B cell (primary cell): ENCODE measurements around the gene ELK3. TPM values are rescaled to one million over a fixed set of nuclear protein-coding genes. Genes with fewer than 3 reads are reported as not detected.
A peak's percentile ranks its signal among the peaks of the same experiment; 100 is the strongest.

Experiments
- ATAC-seq: fragments of 200-7000 bp; cut with Tn5 transposase; one replicate; pipeline ENCODE4 v1.10.0; 2021; ENCODE audit warnings: low read depth, mild to moderate bottlenecking, moderate number of reproducible peaks, moderate library complexity
- CTCF ChIA-PET: fragments of 350-600 bp; sonication (Branson Sonifier 250); formaldehyde crosslinking; loops from one replicate; lab custom pipeline; 2021; ENCODE audit warnings: antibody characterized with exemption, inconsistent platforms; lab: Charles Lee
- POLR2A ChIA-PET: fragments of 350-600 bp; sonication (Branson Sonifier 250); formaldehyde crosslinking; loops from one replicate; lab custom pipeline; 2021; ENCODE audit warnings: antibody characterized with exemption; lab: Charles Lee
- DNase-seq: peaks from one replicate; pipeline ENCODE4 v3.0.0; 2013
- H2AFZ ChIP-seq: 2 replicates; pipeline ENCODE4 v1.6.1; 2012; ENCODE audit warnings: mild to moderate bottlenecking, low read depth, low read length; ENCODE audit not compliant: insufficient read depth, poor library complexity, severe bottlenecking
- H3K27ac ChIP-seq, 2 donors: 1 replicate in 1 of 2; 2 replicates in 1 of 2; pipeline ENCODE4 v1.5.1; 2012 to 2013; ENCODE audit warnings: low read length in 2 of 2, mild to moderate bottlenecking in 2 of 2, moderate library complexity in 1 of 2
- H3K27me3 ChIP-seq, 4 experiments: fragments of 200-600 bp in 1 of 4; sonication (generic) in 1 of 4; replicated peaks in 1 of 4; 1 replicate in 2 of 4; 2 replicates in 2 of 4; pipeline versions ENCODE4 v1.6.1 to v1.7.0; 2013 to 2016; ENCODE audit warnings: low read length in 3 of 4, mild to moderate bottlenecking in 2 of 4, mixed read lengths in 1 of 4, moderate library complexity in 1 of 4; ENCODE audit not compliant: insufficient read depth in 4 of 4, control insufficient read depth in 3 of 4; ENCODE audit errors: control extremely low read depth in 1 of 4
- H3K36me3 ChIP-seq, 2 experiments: replicated peaks in 1 of 2; 1 replicate in 1 of 2; 2 replicates in 1 of 2; pipeline versions ENCODE4 v1.6.1 to v1.7.1; 2013; ENCODE audit warnings: low read length in 1 of 2; ENCODE audit not compliant: insufficient read depth in 2 of 2, control insufficient read depth in 1 of 2; ENCODE audit errors: control extremely low read depth in 1 of 2, extremely low read depth in 1 of 2
- H3K4me1 ChIP-seq, 2 donors: fragments of 200-600 bp in 1 of 2; sonication (generic) in 1 of 2; 1 replicate in 1 of 2; 2 replicates in 1 of 2; pipeline versions ENCODE4 v1.5.1 to v1.6.1; 2013 to 2017; ENCODE audit warnings: low read length in 2 of 2; ENCODE audit not compliant: control insufficient read depth in 2 of 2, insufficient read depth in 2 of 2
- H3K4me2 ChIP-seq: replicated peaks from 2 replicates; pipeline ENCODE3; 2012; ENCODE audit warnings: mild to moderate bottlenecking, low read depth, low read length; ENCODE audit not compliant: poor library complexity, severe bottlenecking
- H3K4me3 ChIP-seq, 5 experiments: fragments of 200-600 bp in 1 of 5; sonication (generic) in 1 of 5; 1 replicate in 3 of 5; 2 replicates in 2 of 5; pipeline versions ENCODE4 v1.5.1 to v1.7.0; 2011 to 2016; ENCODE audit warnings: low read length in 4 of 5, mild to moderate bottlenecking in 4 of 5, low read depth in 2 of 5, control low read depth in 1 of 5, moderate library complexity in 1 of 5; ENCODE audit not compliant: insufficient read depth in 1 of 5; ENCODE audit errors: control extremely low read depth in 1 of 5, extremely low read depth in 1 of 5
- H3K79me2 ChIP-seq: fragments of 200-600 bp; sonication (generic); one replicate; pipeline ENCODE4 v1.6.0; 2016; ENCODE audit warnings: low read length; ENCODE audit not compliant: control insufficient read depth, insufficient read depth
- H3K9ac ChIP-seq: fragments of 200-600 bp; sonication (generic); 2 replicates; pipeline ENCODE4 v1.6.1; 2017; ENCODE audit warnings: mild to moderate bottlenecking, low read length, moderate library complexity
- H3K9me3 ChIP-seq, 3 donors: one replicate each; pipeline versions ENCODE4 v1.6.1 to v1.7.1; 2013; ENCODE audit warnings: low read length in 2 of 3; ENCODE audit not compliant: control insufficient read depth in 2 of 3, insufficient read depth in 1 of 3; ENCODE audit errors: control extremely low read depth in 1 of 3
- H4K20me1 ChIP-seq: 2 replicates; pipeline ENCODE4 v1.6.0; 2012; ENCODE audit warnings: mild to moderate bottlenecking, low read length; ENCODE audit not compliant: insufficient read depth, control insufficient read depth, poor library complexity, severe bottlenecking
- H3K27ac Mint-ChIP-seq: one replicate; pipeline ENCODE4 v1.8.0; 2021; ENCODE audit warnings: mixed read lengths
- H3K27me3 Mint-ChIP-seq: one replicate; pipeline ENCODE4 v1.8.0; 2021; ENCODE audit warnings: mixed read lengths
- H3K4me1 Mint-ChIP-seq: one replicate; pipeline ENCODE4 v1.8.0; 2021; ENCODE audit warnings: mixed read lengths
- H3K4me3 Mint-ChIP-seq: one replicate; pipeline ENCODE4 v1.8.0; 2021; ENCODE audit warnings: mixed read lengths
- H3K9me3 Mint-ChIP-seq: one replicate; pipeline ENCODE4 v1.8.0; 2022; ENCODE audit warnings: mixed read lengths; ENCODE audit not compliant: insufficient read depth
- CTCF ChIP-seq: fragments of 200-600 bp; IDR thresholded peaks from one replicate; pipeline ENCODE4 v1.8.0; 2022; ENCODE audit warnings: antibody characterized with exemption, mild to moderate bottlenecking
- EZH2 ChIP-seq: IDR thresholded peaks from 2 replicates; pipeline ENCODE4 v1.6.1; 2012; ENCODE audit warnings: borderline replicate concordance, low read depth, mild to moderate bottlenecking, moderate library complexity, low read length; ENCODE audit not compliant: insufficient read depth, poor library complexity, severe bottlenecking
- WGBS: methylation state at CpG from one replicate; pipeline ENCODE4 v1.1.5; 2013; ENCODE audit warnings: missing lambda C conversion rate; ENCODE audit not compliant: insufficient coverage; 5-methylcytosine and 5-hydroxymethylcytosine counted together
- intact Hi-C: fragments of 100-400 bp; cut with micrococcal nuclease; formaldehyde crosslinking; loops from one replicate; pipeline ENCODE4 v1.10.0; 2022
- polyA plus RNA-seq: library from polyadenylated mRNA; depleted of rRNA; stranded (reverse); fragments of >200 nt; gene quantifications from 2 replicates; pipeline ENCODE4 v1.2.3, GENCODE V29; 2012
- total RNA-seq, 2 donors: library from RNA; stranded (reverse); fragments of 120-200 nt in 1 of 2; gene quantifications; 1 replicate in 1 of 2; 2 replicates in 1 of 2; pipeline versions ENCODE4 v1.2.3 to v1.2.4, GENCODE V29; 2013 to 2022

Gene ELK3
- total and polyA plus RNA-seq, 2 donors (not counting 1 experiment from before 2014, with no cell fraction given), result 10.5 to 87.1 TPM

GRCh38 chr12:96212456-96213375, 18.5 kb downstream of the ELK3 start:
- peak overlapping the region; percentile 24 for H3K9ac ChIP-seq
- H3K9me3 Mint-ChIP-seq, result no peaks in the 10 kb centered on the region
- H4K20me1 ChIP-seq, result peaks cover 17% of the 10 kb centered on the region
- peaks cover 73 to 77% of the 10 kb centered on the region in 2 donors for H3K4me1 ChIP-seq
- 30% methylated on average over 2 of the region's 10 CpGs for WGBS
- H3K27me3 Mint-ChIP-seq, result no peaks in the 10 kb centered on the region
- ChIA-PET POLR2A (interaction anchor here (0.6 to 7.2 kb wide), 2 partner anchors 9 to 17 kb away, joined by 3 to 44 read pairs; no protein-coding TSS in a partner anchor), CTCF (interaction anchor here (0.8 to 9.9 kb wide), 13 partner anchors 11 to 306 kb away, joined by 3 to 200 read pairs (median 6); no protein-coding TSS in a partner anchor)
- H3K27ac ChIP-seq, result peak overlapping the region; percentile 53 to 63
- peaks cover 84% of the 10 kb centered on the region for H3K79me2 ChIP-seq
- peaks cover 72% of the 10 kb centered on the region for H3K4me1 Mint-ChIP-seq
- intact Hi-C loops, result no loop called here
- no peaks in the 10 kb centered on the region for H3K27me3 ChIP-seq
- no peak for DNase-seq
- ATAC-seq, result no peak
- H3K27ac Mint-ChIP-seq, result peak overlapping the region; percentile 80
- peak overlapping the region; percentile 73 for H3K4me3 Mint-ChIP-seq
- peak overlapping the region; percentile 67 for H3K4me2 ChIP-seq
- no peaks in the 10 kb centered on the region for H3K9me3 ChIP-seq
- peaks cover 0 to 10% of the 10 kb centered on the region in 2 experiments for H3K36me3 ChIP-seq
- peak overlapping the region in 1 of 5 experiments; percentile 44 for H3K4me3 ChIP-seq
- peak overlapping the region; percentile 18 for H2AFZ ChIP-seq
- TF ChIP-seq CTCF (no peak), EZH2 (no peak)
